ENCODE measurements around the gene DPY19L3.

DPY19L3 gene

GRCh38 chr19:32405431-32406160 is at the start of gene DPY19L3:
DPY19L3 (plus strand) TSS chr19:32405770; CDS start chr19:32408254, 2,484 bp downstream.
- Histone ChIP-seq H3K9ac (ENCODE audit: low read depth in 1 of 2, low read length in 2 of 2) (peak within 1 kb of the TSS; percentile 89 to 97), H3K27ac (ENCODE audit: low read depth in 2 of 2, low read length in 2 of 2) (peak within 1 kb of the TSS; percentile 95 to 96), H3K36me3 (ENCODE audit: control insufficient read depth in 2 of 2, insufficient read depth in 2 of 2, low read length in 2 of 2) (peaks cover 2 to 9% of the 10 kb centered on the region in 2 donors), H3K4me1 (ENCODE audit: control insufficient read depth in 2 of 2, insufficient read depth in 2 of 2, low read length in 2 of 2) (peaks cover 6% of the 10 kb centered on the region in 2 donors), H3K9me3 (ENCODE audit: control insufficient read depth in 2 of 2, low read length in 2 of 2) (no peaks in the 10 kb centered on the region), H3K27me3 (ENCODE audit: control insufficient read depth in 2 of 2, insufficient read depth in 2 of 2, low read length in 2 of 2) (no peaks in the 10 kb centered on the region), H3K4me3 (ENCODE audit: low read length in 2 of 2) (peak within 1 kb of the TSS; percentile 86)

GRCh38 chr19:32357720-32358119 is 47.9 kb upstream of the DPY19L3 start:
- H3K4me3 ChIP-seq (ENCODE audit: low read length in 2 of 2): no peak overlapping the region
- H3K9ac ChIP-seq (ENCODE audit: low read depth in 1 of 2, low read length in 2 of 2): no peak overlapping the region
- no peak overlapping the region for H3K27ac ChIP-seq (ENCODE audit: low read depth in 2 of 2, low read length in 2 of 2)
- no peaks in the 10 kb centered on the region for H3K9me3 ChIP-seq (ENCODE audit: control insufficient read depth in 2 of 2, low read length in 2 of 2)
- no peaks in the 10 kb centered on the region for H3K27me3 ChIP-seq (ENCODE audit: control insufficient read depth in 2 of 2, insufficient read depth in 2 of 2, low read length in 2 of 2)
- peaks cover 63 to 65% of the 10 kb centered on the region in 2 donors for H3K36me3 ChIP-seq (ENCODE audit: control insufficient read depth in 2 of 2, insufficient read depth in 2 of 2, low read length in 2 of 2)
- H3K4me1 ChIP-seq (ENCODE audit: control insufficient read depth in 2 of 2, insufficient read depth in 2 of 2, low read length in 2 of 2): peaks cover 0 to 10% of the 10 kb centered on the region in 2 donors

- Histone ChIP-seq H3K27me3 (ENCODE audit: control insufficient read depth in 2 of 2, insufficient read depth in 2 of 2, low read length in 2 of 2) (no peaks in the 10 kb centered on the region), H3K36me3 (ENCODE audit: control insufficient read depth in 2 of 2, insufficient read depth in 2 of 2, low read length in 2 of 2) (peaks cover 57 to 62% of the 10 kb centered on the region in 2 donors), H3K4me3 (ENCODE audit: low read length in 2 of 2) (no peak overlapping the region), H3K27ac (ENCODE audit: low read depth in 2 of 2, low read length in 2 of 2) (no peak overlapping the region), H3K9me3 (ENCODE audit: control insufficient read depth in 2 of 2, low read length in 2 of 2) (no peaks in the 10 kb centered on the region), H3K4me1 (ENCODE audit: control insufficient read depth in 2 of 2, insufficient read depth in 2 of 2, low read length in 2 of 2) (peaks cover 0 to 10% of the 10 kb centered on the region in 2 donors), H3K9ac (ENCODE audit: low read depth in 1 of 2, low read length in 2 of 2) (no peak overlapping the region)
Observed at GRCh38 chr19:32358321-32358720, 47.2 kb upstream of the DPY19L3 start.

GRCh38 chr19:32359581-32359980 is 46.0 kb upstream of the DPY19L3 start:
- Histone ChIP-seq H3K27me3 (ENCODE audit: control insufficient read depth in 2 of 2, insufficient read depth in 2 of 2, low read length in 2 of 2) (no peaks in the 10 kb centered on the region), H3K36me3 (ENCODE audit: control insufficient read depth in 2 of 2, insufficient read depth in 2 of 2, low read length in 2 of 2) (peaks cover 45 to 50% of the 10 kb centered on the region in 2 donors), H3K9ac (ENCODE audit: low read depth in 1 of 2, low read length in 2 of 2) (no peak overlapping the region), H3K27ac (ENCODE audit: low read depth in 2 of 2, low read length in 2 of 2) (no peak overlapping the region), H3K4me3 (ENCODE audit: low read length in 2 of 2) (no peak overlapping the region), H3K9me3 (ENCODE audit: control insufficient read depth in 2 of 2, low read length in 2 of 2) (no peaks in the 10 kb centered on the region), H3K4me1 (ENCODE audit: control insufficient read depth in 2 of 2, insufficient read depth in 2 of 2, low read length in 2 of 2) (peaks cover 0 to 10% of the 10 kb centered on the region in 2 donors)

GRCh38 chr19:32361574-32362317 is 43.8 kb upstream of the DPY19L3 start:
- Histone ChIP-seq H3K27ac (ENCODE audit: low read depth in 2 of 2, low read length in 2 of 2) (no peak overlapping the region), H3K9me3 (ENCODE audit: control insufficient read depth in 2 of 2, low read length in 2 of 2) (no peaks in the 10 kb centered on the region)

GRCh38 chr19:32362318-32362691 is 43.3 kb upstream of the DPY19L3 start:
- H3K27me3 ChIP-seq (ENCODE audit: control insufficient read depth in 2 of 2, insufficient read depth in 2 of 2, low read length in 2 of 2): no peaks in the 10 kb centered on the region
- H3K27ac ChIP-seq (ENCODE audit: low read depth in 2 of 2, low read length in 2 of 2): no peak overlapping the region
- no peaks in the 10 kb centered on the region for H3K4me1 ChIP-seq (ENCODE audit: control insufficient read depth in 2 of 2, insufficient read depth in 2 of 2, low read length in 2 of 2)
- no peaks in the 10 kb centered on the region for H3K9me3 ChIP-seq (ENCODE audit: control insufficient read depth in 2 of 2, low read length in 2 of 2)
- peaks cover 45 to 48% of the 10 kb centered on the region in 2 donors for H3K36me3 ChIP-seq (ENCODE audit: control insufficient read depth in 2 of 2, insufficient read depth in 2 of 2, low read length in 2 of 2)
- no peak overlapping the region for H3K4me3 ChIP-seq (ENCODE audit: low read length in 2 of 2)
- no peak overlapping the region for H3K9ac ChIP-seq (ENCODE audit: low read depth in 1 of 2, low read length in 2 of 2)

More at GRCh38 chr19:32361574-32362317, 43.8 kb upstream of the DPY19L3 start:
- no peaks in the 10 kb centered on the region for H3K27me3 ChIP-seq (ENCODE audit: control insufficient read depth in 2 of 2, insufficient read depth in 2 of 2, low read length in 2 of 2)
- no peak overlapping the region for H3K9ac ChIP-seq (ENCODE audit: low read depth in 1 of 2, low read length in 2 of 2)
- no peaks in the 10 kb centered on the region for H3K4me1 ChIP-seq (ENCODE audit: control insufficient read depth in 2 of 2, insufficient read depth in 2 of 2, low read length in 2 of 2)
- H3K4me3 ChIP-seq (ENCODE audit: low read length in 2 of 2): no peak overlapping the region
- H3K36me3 ChIP-seq (ENCODE audit: control insufficient read depth in 2 of 2, insufficient read depth in 2 of 2, low read length in 2 of 2): peaks cover 47% of the 10 kb centered on the region in 2 donors

- no peak overlapping the region for H3K27ac ChIP-seq (ENCODE audit: low read depth in 2 of 2, low read length in 2 of 2)
- no peaks in the 10 kb centered on the region for H3K27me3 ChIP-seq (ENCODE audit: control insufficient read depth in 2 of 2, insufficient read depth in 2 of 2, low read length in 2 of 2)
- H3K4me3 ChIP-seq (ENCODE audit: low read length in 2 of 2): no peak overlapping the region
- no peaks in the 10 kb centered on the region for H3K9me3 ChIP-seq (ENCODE audit: control insufficient read depth in 2 of 2, low read length in 2 of 2)
- H3K9ac ChIP-seq (ENCODE audit: low read depth in 1 of 2, low read length in 2 of 2): no peak overlapping the region
- no peaks in the 10 kb centered on the region for H3K4me1 ChIP-seq (ENCODE audit: control insufficient read depth in 2 of 2, insufficient read depth in 2 of 2, low read length in 2 of 2)
- peaks cover 38 to 40% of the 10 kb centered on the region in 2 donors for H3K36me3 ChIP-seq (ENCODE audit: control insufficient read depth in 2 of 2, insufficient read depth in 2 of 2, low read length in 2 of 2)
Observed at GRCh38 chr19:32363175-32363574, 42.4 kb upstream of the DPY19L3 start.

GRCh38 chr19:32363632-32364031 is 41.9 kb upstream of the DPY19L3 start:
- Histone ChIP-seq H3K27ac (ENCODE audit: low read depth in 2 of 2, low read length in 2 of 2) (no peak overlapping the region), H3K9ac (ENCODE audit: low read depth in 1 of 2, low read length in 2 of 2) (no peak overlapping the region), H3K9me3 (ENCODE audit: control insufficient read depth in 2 of 2, low read length in 2 of 2) (no peaks in the 10 kb centered on the region), H3K4me1 (ENCODE audit: control insufficient read depth in 2 of 2, insufficient read depth in 2 of 2, low read length in 2 of 2) (no peaks in the 10 kb centered on the region), H3K36me3 (ENCODE audit: control insufficient read depth in 2 of 2, insufficient read depth in 2 of 2, low read length in 2 of 2) (peaks cover 34 to 35% of the 10 kb centered on the region in 2 donors), H3K27me3 (ENCODE audit: control insufficient read depth in 2 of 2, insufficient read depth in 2 of 2, low read length in 2 of 2) (no peaks in the 10 kb centered on the region), H3K4me3 (ENCODE audit: low read length in 2 of 2) (no peak overlapping the region)

GRCh38 chr19:32364040-32364439 is 41.5 kb upstream of the DPY19L3 start:
- H3K36me3 ChIP-seq (ENCODE audit: control insufficient read depth in 2 of 2, insufficient read depth in 2 of 2, low read length in 2 of 2): peaks cover 32% of the 10 kb centered on the region in 2 donors
- H3K9me3 ChIP-seq (ENCODE audit: control insufficient read depth in 2 of 2, low read length in 2 of 2): no peaks in the 10 kb centered on the region
- H3K4me1 ChIP-seq (ENCODE audit: control insufficient read depth in 2 of 2, insufficient read depth in 2 of 2, low read length in 2 of 2): no peaks in the 10 kb centered on the region
- no peaks in the 10 kb centered on the region for H3K27me3 ChIP-seq (ENCODE audit: control insufficient read depth in 2 of 2, insufficient read depth in 2 of 2, low read length in 2 of 2)
- no peak overlapping the region for H3K9ac ChIP-seq (ENCODE audit: low read depth in 1 of 2, low read length in 2 of 2)
- H3K4me3 ChIP-seq (ENCODE audit: low read length in 2 of 2): no peak overlapping the region
- H3K27ac ChIP-seq (ENCODE audit: low read depth in 2 of 2, low read length in 2 of 2): no peak overlapping the region

GRCh38 chr19:32367063-32367462 is 38.5 kb upstream of the DPY19L3 start:
- Histone ChIP-seq H3K9me3 (ENCODE audit: control insufficient read depth in 2 of 2, low read length in 2 of 2) (no peaks in the 10 kb centered on the region), H3K36me3 (ENCODE audit: control insufficient read depth in 2 of 2, insufficient read depth in 2 of 2, low read length in 2 of 2) (peaks cover 27 to 29% of the 10 kb centered on the region in 2 donors), H3K27me3 (ENCODE audit: control insufficient read depth in 2 of 2, insufficient read depth in 2 of 2, low read length in 2 of 2) (peaks cover 0 to 2% of the 10 kb centered on the region in 2 donors), H3K4me3 (ENCODE audit: low read length in 2 of 2) (no peak overlapping the region), H3K27ac (ENCODE audit: low read depth in 2 of 2, low read length in 2 of 2) (no peak overlapping the region), H3K9ac (ENCODE audit: low read depth in 1 of 2, low read length in 2 of 2) (no peak overlapping the region), H3K4me1 (ENCODE audit: control insufficient read depth in 2 of 2, insufficient read depth in 2 of 2, low read length in 2 of 2) (no peaks in the 10 kb centered on the region)

Data from mucosa of rectum (tissue), 2 donors.